ENCODE data around the gene PRM1.

- no peak for TF ChIP-seq POLR2A (IDR thresholded peaks at IDR 0.05)
- no peak for TF ChIP-seq CTCF (IDR thresholded peaks at IDR 0.05)
- no peak for TF ChIP-seq POLR2AphosphoS5 (IDR thresholded peaks at IDR 0.05)
Observed at GRCh38 chr16:11310634-11310977, 29.5 kb upstream of the PRM1 start.

Measured in prostate gland (tissue), 2 donors.